NCI-H1105 treated with DMSO at 0.1 percent for 48 hours (cell line): ENCODE results near the gene OTOP2.
A peak's percentile ranks its signal among the peaks of the same experiment; 100 is the strongest.

Experiments
- DNase-seq: peaks from one replicate; lab custom pipeline; 2025; lab: John Stamatoyannopoulos, UW

OTOP2 gene, protein sequence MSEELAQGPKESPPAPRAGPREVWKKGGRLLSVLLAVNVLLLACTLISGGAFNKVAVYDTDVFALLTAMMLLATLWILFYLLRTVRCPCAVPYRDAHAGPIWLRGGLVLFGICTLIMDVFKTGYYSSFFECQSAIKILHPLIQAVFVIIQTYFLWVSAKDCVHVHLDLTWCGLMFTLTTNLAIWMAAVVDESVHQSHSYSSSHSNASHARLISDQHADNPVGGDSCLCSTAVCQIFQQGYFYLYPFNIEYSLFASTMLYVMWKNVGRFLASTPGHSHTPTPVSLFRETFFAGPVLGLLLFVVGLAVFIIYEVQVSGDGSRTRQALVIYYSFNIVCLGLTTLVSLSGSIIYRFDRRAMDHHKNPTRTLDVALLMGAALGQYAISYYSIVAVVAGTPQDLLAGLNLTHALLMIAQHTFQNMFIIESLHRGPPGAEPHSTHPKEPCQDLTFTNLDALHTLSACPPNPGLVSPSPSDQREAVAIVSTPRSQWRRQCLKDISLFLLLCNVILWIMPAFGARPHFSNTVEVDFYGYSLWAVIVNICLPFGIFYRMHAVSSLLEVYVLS

DNA sequence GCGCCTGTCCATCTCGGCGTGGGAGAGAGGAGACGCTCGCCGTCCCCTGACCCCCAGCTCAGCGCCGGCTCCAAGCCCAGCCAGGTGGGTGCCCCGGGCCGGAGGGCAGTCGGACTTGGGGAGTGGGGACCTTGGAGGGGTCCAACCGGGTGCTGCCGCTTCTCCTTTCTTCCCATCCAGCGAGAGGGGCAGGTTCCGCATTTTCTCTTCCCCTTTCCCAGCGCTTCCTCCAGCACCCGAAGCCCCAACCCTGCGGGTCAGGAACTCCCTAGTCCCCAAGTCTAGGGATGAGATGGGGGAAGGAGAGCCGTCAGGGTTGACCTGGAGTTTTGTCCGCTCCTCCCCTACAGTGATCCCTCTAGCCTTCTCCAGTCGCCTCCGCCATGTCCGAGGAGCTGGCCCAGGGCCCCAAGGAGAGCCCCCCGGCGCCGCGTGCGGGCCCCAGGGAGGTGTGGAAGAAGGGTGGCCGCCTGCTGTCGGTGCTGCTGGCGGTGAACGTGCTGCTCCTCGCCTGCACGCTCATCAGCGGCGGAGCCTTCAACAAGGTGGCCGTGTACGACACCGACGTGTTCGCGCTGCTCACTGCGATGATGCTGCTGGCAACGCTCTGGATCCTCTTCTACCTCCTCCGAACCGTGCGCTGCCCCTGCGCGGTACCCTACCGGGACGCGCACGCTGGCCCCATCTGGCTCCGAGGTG, at the start of gene OTOP2:
TSS of gene OTOP2 (plus strand) at position 24 of the 699 bp plus-strand sequence. CDS start at position 384, 360 bp downstream.
- no peak for DNase-seq

DNA sequence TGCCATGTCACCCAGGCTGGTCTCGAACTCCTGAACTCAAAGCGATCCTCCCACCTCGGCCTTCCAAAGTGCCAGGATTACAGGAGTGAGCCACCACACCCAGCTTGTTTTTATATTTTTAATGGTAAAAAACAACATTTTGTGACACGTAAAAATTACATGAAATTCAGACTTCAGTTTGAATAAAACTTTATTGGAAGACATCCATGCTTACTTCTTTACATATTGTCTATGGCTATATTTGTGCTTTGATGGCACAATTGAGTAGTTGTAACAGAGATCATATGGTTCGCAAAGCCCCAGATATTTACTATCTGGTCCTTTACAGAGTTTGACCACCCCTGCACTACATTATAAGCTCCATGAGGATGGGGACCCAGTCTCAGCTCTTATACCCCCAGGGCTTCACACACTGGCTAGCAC, 49.4 kb upstream of the OTOP2 start:
- DNase-seq = no peak

DNA sequence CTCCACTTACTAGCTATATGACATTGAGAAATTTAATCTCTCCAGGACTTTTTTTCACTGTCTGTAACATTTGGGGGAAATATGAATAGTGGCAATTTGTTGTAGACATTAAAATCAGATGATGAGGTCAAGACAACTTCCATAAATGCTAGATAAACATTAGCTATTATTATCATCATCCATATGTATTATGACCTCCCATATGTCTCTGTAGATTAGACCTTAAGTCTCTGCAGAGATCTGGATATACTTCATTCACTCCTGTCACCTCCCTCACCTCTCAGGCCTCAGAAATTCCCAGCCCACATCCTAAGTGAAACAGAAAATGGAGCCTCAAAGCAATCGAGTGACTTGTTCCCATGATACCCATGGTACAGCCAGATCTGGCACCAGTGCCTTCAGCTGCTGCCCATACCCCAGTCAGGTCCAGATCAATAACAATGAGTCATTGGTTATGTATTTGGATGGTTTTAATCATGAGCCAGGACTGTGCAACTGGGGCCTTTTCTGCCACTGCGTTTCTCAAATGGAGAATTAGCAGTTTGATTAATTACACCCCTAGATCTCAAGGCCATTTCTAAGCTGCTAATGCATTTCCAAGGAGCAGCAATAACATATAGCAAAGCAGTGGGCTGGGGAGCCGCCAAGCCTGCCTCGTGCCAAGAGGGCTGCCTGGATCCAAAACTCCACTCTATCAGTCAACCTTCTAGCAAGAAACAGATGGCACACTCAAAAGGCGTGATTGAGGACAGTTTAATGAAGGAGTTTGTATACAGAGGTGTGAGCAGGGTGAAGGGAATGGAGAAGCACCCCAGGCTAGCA, 48.7 kb upstream of the OTOP2 start:
- no peak for DNase-seq

DNA sequence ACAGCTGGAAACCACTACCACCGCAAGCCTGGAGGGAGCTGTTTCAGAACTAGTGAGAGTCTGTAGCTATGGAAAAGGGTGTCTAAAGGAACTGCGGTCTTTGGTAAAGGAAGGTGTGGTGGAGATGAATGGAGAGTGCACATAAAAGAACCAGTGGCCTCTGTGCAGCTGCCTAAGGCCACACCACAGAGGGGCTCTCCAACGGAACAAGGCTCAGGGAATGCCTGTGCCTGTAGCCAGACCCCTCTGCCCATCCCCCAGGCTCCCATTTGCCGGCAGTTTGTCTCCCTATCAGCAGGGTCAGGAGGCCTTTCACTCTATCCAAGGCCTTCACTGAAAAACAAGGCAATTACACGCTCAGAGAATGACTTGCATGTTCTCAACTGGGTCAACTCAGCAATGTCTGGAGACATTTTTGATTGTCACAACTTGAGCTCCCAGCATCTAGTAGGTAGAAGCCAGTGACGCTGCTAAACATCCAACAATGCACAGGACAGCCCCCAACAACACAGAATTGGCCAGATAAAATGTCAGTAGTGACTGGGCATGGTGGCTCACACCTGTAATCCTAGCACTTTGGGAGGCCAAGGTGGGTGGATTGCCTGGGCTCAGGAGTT, 48.0 kb upstream of the OTOP2 start:
- no peak for DNase-seq

DNA sequence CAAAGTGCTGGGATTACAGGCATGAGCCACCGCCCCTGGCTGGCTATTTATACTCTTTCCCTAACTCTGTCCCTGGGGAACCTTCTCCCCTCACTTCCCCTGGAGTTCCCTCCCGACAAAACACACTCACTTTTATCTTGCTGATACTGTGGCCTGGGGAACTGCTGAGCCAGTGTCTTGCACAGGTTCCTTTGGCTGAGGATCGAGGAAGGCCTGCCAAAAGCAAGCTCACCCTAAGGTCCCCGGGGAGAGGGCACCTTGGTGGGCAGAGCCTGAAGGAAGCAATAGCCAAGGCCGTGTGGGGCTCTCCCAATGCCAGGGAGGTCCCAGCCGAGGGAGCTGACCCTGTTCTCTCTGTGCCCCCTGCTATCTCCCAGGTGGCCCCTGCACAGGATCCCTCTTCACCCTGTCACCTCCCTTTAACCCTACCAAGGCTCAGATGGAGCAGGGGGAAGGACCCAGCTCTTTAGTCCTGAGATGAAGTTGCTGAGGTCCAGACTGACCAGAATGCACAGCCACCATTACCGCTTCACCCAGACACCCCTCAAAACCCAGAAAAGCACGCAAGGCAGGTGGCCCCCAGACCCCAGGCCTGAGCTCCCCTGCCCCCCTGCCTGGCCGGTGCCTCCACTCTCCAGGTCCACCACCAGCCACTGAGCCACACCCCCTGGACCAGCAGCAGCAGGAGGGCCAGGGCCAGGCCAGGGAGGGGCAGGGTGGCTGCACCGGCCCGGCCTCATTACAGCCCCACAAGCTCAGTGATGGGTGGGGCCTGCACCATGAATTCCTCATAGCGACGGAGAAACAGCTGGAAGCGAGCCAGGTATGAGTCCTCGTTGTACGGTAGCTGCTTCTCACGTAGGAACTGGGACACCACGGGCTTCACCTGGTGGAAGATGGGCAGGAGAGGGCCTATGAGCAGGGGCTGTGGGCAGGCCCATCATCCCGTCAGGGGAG, 46.2 kb upstream of the OTOP2 start:
- DNase-seq = no peak

DNA sequence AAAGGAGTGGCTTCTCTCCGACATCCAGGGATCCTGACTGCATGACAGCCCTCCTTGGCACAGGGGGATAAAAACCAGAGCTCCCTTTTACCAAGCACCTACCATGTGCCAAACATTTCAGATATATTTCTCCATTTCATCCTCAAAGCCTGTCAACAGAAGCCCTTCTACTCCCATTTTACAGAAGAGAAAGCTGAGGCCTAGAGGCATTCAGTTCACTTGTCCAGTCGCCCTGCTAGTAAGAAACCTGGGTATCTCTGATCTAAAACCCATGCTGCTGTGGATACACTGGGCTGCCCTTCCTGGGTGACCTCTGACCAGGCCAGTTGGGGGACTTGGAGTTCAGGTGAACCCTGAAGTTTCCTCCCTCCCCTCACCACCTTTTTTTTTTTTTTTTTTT, 45.4 kb upstream of the OTOP2 start:
- DNase-seq = no peak

DNA sequence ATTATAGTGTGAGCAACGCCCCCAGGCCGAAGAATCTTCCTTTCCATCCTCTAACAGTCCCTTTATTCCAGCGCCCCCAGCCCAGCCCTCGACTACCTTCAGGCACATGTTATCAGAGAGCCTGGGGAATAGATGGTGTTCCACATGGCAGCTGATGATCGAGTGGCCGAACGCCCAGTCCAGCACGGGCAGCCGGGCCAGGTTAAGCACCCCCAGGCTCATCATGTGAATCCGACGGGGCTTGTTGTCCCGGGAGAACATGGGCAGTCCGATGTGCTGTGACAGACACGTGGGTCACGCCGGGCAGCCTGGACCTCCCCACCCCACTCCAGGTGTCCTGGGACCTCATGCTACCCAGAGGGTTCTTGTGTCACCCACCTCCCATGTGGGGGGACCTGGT, 44.8 kb upstream of the OTOP2 start:
- no peak for DNase-seq

DNA sequence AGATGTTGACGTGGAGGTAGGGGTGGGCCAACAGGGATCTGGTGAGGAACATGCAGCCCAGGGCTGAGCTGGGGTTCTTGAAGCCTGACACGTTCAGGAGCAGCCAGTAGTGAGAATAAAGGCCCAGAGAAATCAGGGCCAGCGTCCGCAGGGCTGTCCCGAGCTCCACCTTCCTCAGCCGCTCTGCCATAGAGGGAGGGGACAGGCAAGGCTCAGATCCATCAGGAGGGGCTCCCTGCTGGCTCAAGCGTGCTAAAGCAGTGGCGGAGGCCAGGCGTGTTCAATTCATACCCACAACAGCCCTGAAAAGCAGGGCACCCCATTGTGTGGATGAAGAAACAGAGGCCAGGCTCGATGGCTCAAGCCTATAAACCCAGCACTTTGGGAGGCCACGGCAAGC, 43.0 kb upstream of the OTOP2 start:
- no peak for DNase-seq

DNA sequence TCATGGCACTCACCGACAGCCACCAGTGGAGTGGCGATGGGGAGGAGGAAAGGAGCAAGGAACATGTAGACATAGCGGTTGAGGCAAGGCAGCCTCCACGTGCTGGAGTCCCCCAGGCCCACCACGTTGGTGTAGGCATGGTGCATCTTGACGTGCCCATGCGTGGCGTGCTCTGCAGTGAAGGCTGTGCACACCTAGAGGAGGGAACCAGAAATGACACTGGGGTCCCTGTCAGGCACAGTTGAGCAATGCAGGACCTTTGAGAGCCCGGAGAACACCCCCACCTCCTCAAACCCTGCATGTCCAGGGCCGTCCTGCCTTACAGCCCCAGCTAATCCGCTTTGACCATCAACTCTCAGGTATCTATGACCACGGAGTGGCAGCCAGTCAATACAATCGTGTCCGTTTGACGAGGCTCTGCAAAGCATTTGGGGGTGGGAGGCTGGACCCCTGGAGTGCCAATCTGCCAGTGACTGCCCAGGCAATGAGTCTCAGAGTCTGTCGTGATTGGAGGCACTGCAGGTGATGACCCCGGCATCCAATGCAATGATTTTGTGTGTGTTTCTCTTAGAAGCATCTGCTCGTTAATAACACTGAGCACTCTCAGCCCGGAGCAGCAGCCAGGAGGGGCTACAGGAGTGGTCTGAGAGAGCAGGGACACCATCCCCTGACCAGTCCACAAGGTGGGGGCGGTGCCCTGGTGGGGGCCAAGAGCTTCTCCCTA, 41.4 kb upstream of the OTOP2 start:
- DNase-seq = no peak

DNA sequence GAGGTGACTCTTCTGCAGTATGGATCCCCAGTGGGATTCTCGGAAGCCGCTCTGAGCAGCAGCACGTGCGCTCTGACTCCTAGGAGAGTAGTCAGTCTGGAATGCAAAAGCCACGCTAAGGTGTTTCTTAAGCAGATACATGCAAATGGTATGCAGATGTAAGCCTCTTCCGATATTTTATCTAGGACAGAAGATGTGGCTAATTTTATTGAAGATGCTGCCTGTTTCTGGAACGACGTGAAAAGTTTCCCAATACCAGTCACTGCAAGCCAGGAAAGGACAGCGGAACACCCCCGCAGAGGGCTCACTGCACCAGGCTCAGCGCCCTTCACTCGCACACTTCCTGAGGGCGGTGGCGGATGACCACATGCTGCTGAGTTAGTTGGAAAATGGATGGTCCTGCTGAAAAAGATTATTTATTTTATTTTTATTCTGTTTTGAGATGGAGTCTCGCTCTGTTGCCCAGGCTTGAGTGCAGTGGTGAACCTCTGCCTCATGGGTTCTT, 40.8 kb upstream of the OTOP2 start:
- DNase-seq = no peak

DNA sequence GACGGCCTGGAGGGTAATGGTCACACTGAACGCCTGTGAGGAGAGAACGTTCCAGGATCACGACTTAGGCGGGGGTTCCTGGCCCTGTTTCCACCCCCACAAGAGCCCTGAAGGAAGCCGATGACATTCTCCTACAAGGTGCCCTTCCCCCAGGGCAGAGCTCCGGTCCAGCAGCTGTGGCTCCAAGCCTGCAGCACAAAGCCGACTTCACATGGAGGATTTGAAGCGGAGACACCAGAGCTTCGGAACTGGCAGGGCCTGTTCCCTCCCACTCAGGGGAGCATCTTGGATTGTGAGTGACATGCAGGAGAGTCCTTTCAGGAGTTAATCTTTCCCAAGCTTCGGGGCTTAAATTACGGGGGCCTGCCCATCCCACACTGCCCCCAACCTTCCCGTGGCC, 35.6 kb upstream of the OTOP2 start:
- DNase-seq = no peak

DNA sequence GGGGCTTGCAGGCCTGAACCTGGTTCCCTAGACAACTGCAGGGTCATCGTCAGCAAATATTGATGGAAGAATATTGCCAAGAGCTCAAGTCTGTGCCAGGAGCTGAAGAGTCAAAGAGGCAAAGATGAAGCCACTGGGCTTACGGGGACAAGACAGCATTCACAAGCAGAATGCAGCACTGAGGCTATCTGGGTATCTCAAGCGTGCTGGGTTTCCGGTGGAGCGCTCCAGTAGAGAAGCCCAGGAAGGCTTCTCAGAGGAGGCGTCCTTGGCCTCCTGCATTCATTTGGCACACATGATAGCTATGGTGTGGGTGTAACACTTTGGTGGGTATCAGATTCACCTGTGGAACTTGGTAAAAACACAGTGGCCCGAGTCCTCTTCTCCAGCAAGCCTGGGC, 33.5 kb upstream of the OTOP2 start:
- DNase-seq = no peak

DNA sequence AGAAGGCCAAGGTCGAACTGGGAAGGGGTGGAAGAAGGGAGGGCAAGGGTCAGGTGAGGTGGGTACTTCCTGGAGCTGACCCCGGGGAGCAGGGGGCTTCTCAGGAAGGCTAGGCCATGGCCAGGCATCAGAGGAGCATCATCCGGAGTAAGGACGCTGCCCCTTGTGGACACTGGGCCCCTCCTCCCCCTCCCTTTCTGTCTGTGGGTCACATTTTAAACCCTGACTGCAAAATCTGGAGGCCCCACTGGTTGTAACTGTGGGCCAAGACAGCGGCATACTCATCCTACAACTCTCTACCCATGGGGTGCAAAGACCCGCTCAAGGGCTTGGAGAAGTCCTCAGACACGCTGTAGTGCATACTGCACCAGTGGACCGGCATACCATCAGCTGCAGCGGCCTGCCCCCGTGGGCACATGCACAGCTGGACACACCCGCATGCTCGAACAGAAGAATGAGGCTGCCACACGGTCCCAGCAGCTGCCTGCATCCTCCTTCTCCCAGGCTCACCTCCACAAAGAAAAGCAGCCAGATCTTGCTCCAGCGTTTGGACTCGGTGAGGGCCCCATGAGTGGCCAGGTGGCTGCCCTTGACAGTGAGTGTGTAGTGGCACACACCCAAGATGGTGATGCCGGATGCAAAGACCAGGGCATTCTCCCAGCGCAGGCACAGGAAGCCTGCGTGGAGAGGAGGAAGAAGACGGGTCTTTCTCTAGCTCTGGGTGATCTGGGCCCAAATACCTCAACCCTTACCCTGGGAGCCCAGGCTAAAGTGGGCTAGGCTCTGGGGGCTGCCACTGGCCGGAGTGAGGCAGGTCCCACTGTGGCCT, 31.8 kb upstream of the OTOP2 start:
- peak; percentile 4 for DNase-seq

DNA sequence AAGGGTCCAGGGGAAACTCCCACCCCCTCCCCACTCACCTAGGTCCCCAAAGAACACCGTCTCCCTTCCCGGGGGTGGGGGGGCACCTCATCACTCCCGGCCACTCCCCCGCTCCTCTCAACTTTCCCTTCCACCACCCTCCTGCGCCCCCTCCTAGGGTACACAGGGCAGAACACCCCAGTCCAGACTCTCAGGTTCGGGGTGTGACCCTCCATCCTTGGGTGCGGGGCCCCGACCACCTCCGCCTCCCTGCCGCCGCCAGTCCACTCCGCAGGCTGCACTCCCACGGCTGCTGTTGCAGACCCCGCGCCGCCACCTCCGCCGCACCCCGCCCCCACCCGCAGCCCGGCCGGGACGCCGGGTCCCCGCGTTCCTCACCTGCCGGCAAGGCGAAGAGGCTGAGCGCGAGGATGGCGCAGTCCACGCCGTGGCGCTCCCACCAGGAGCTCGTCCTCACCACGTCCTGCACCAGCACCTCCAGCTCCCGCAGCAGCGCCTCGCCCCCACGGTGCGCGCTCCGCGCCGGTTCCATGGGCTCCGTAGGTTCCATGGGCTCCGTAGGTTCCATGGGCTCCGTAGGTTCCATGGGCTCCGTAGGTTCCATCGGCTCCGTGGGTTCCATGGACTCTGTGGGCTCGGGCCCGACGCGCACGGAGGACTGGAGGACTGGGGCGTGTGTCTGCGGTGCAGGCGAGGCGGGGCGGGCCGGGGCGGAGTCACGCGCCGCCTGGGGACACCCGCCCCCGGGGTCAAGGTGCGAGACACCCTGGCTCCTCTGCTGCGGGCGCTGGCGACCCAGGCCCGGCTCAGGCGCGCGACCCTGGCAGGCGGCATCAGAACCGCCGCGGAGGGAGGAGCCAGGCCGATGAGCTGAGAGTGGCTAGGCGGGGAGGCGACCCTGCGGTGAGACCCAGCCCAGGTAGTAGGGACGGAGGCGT, 30.8 kb upstream of the OTOP2 start, which contains the start of gene FADS6:
TSS of gene FADS6 (minus strand) at position 660 of the 938 bp plus-strand sequence. CDS start at position 622, 38 bp downstream.
- no peak for DNase-seq

DNA sequence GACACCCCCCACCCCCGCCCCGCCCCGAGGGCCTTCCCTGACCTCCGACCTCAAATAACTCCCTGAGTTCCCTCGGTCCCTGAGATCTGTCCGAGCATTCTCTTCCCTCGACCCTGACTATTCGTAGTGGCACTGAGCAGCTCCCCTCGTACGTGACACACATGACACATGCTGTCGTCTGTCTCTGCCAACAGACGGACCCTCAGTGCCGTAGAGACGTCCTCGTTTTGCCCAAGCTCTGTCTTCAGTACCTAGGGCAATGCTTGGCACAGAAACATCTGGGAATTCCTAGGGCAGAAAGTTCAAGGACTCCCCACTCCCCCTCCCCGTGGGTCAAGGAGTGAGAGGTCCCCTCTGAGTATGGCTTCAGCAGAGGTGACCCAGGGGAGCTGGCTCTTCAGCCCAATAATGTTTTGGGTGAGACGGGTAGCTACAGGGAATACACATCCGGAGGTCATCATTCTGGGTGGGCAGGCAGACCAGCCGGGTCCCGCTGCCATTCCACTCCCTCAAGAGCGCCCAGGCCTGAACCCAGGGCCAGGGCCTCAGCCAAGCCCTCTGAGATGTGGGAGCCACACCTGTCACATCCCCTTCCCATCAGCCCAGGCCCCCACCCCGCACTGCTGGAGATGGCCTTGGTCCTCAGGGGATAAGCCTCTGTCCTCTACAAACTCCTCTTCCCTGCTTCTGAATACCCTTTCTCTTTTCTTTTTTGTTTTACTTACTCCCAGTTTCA, 30.0 kb upstream of the OTOP2 start:
- no peak for DNase-seq

DNA sequence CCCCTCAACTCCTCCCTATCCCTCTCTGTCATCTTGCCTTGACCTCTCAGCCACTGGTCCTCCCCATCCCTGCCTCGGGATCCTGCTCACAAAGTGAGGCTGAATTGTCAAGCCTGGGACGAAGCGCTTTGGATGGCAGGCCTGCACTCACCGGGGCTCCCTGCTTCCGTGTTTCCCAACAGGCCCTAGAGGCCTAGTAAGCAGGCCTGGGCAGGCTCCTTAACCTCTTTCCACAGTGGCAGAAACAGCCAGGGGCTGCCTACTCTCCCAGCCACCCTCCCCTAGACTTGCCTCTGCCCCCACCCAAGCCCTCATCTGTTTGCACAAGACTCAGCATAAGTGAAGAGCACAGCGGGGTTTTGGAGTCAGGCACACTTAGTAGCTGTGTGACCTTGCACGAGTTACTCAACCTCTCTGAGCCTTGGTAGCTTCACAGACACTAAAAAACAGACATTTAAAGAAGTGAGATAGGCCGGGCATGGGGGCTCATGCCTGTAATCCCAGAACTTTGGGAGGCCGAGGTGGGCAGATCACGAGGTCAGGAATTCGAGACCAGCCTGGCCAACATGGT, 25.6 kb upstream of the OTOP2 start:
- no peak for DNase-seq

DNA sequence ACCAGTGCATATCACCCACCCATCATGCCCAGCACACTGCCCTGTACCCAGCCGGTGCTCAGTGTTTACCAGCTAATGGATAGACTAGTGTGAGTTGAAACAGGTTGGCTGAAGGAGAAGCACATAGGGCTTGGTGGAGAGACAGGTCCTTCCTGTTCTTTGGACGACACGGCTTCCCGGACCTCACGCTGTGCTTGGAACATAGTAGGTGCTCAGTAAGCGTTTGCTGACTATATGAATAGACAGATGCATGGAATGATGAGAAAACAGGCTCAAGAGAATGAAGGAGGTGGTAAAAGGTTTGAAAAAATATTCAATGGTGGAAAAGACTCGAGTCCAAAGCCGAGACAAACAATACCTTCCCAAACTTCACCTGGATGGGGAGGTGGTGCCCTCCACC, 23.9 kb upstream of the OTOP2 start:
- DNase-seq = no peak
